Astrocyte (in vitro differentiated cells and primary cell): Measurements from ENCODE around the gene FSTL4.

Experiments
- EZH2 ChIP-seq: IDR thresholded peaks from 2 replicates; pipeline ENCODE4 v1.6.1; 2012; ENCODE audit warnings: mild to moderate bottlenecking, low read length, inconsistent platforms; ENCODE audit not compliant: insufficient read depth
- TF ChIP-seq, protein P1 (sequence below): IDR thresholded peaks from 2 replicates; pipeline ENCODE4 v1.5.1; 2011; ENCODE audit warnings: low read depth, mild to moderate bottlenecking, inconsistent platforms, low read length, moderate library complexity; ENCODE audit not compliant: insufficient read depth

DNA sequence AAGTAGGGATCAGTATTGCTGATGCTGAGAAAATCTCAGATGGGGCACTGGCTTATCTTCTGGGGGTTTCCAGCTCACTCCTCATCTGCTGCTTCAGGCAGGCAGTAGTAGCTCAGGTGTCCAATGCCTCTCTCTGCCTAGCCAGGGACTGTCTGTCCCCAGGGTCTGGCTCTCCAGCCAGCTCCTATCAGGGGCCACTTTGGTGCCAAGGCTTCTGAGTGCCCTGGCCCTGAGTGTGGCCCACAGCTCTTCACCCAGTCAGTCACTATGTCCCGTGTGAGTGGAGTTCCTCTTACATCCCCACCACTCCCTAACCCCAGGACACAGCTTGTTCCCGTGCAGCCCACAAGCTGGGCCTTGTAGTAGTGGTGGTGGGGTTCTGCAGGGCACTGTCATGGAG, 309.0 kb downstream of the FSTL4 start:
- TF ChIP-seq, protein P1, sequence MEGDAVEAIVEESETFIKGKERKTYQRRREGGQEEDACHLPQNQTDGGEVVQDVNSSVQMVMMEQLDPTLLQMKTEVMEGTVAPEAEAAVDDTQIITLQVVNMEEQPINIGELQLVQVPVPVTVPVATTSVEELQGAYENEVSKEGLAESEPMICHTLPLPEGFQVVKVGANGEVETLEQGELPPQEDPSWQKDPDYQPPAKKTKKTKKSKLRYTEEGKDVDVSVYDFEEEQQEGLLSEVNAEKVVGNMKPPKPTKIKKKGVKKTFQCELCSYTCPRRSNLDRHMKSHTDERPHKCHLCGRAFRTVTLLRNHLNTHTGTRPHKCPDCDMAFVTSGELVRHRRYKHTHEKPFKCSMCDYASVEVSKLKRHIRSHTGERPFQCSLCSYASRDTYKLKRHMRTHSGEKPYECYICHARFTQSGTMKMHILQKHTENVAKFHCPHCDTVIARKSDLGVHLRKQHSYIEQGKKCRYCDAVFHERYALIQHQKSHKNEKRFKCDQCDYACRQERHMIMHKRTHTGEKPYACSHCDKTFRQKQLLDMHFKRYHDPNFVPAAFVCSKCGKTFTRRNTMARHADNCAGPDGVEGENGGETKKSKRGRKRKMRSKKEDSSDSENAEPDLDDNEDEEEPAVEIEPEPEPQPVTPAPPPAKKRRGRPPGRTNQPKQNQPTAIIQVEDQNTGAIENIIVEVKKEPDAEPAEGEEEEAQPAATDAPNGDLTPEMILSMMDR = no peak
- TF ChIP-seq EZH2 = no peak
